HG02970 (cell line): ENCODE measurements around the gene DPP10.
"Not testable (repeated sequence)": the region's sequence is repeated elsewhere in the genome, so short reads cannot be mapped to it uniquely, and the experiment has no call there.

Experiments
- ATAC-seq: cut with Tn5 transposase; IDR thresholded peaks from one replicate; pipeline ENCODE4 v1.9.1; 2021; ENCODE audit warnings: mild to moderate bottlenecking, moderate library complexity, moderate number of reproducible peaks; ENCODE audit not compliant: unreplicated experiment, low FRiP score

The DPP10 gene

GRCh38 chr2:115086051-115086620, 643.7 kb downstream of the DPP10 start:
- ATAC-seq, result not testable (repeated sequence)

DNA sequence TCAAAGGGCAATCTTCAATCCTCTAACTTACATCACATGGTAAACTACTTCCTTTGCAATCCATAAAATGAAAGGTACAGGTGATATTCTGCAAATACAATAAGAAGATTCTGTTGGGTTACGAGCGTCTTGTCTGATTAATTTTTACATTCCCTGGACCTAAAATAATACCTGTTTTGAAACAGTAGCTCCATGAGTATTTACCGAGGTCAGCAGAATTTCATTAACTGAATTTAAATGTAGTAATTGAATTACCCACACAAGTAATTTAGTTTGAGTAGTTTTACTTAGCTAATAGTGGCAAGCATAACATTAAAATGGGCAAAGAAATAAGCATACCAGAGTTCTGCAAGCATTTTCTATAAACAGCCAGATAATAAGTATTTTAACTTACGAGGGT, 652.0 kb downstream of the DPP10 start:
- no peak for ATAC-seq

DNA sequence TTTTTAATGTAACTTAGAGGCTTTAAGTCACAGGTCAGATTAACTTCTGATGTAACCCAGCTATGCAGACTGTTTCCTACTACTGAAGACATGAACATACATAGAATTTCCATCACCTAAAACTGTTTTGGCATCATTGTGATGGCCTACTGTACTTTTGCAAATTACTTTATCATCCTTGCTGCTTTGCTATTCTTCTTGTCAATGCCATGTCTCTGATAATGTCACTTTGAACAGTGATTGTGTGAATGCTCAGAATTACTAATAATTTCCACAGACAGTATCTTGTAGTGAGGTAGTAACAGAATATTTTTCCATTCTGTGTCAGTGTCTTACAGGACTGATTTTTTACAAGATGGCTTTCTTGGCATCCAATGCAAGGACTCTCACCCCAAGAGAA, 663.5 kb downstream of the DPP10 start:
- no peak for ATAC-seq

- no peak for ATAC-seq
These were observed 672.7 kb downstream of the DPP10 start for GRCh38 chr2:115115135-115115534.

DNA sequence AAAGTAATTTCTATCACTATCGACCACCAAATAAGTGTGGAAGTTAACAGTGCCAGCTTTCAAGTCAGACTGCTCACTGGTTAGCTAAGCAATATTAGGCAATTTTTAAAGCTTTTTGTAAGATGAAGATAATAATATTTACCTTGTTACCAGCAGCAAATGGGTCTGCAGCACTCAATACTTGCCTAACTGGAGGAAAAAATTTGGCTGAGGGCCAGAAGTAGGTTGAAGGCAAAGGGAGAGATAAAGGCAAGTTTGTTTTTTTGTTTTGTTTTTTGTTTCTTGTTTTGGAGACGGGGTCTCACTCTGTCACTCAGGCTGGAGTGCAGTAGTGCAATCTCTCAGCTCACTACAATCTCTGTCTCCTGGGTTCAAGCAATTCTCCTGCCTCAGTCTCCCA, 675.9 kb downstream of the DPP10 start:
- ATAC-seq, result no peak

DNA sequence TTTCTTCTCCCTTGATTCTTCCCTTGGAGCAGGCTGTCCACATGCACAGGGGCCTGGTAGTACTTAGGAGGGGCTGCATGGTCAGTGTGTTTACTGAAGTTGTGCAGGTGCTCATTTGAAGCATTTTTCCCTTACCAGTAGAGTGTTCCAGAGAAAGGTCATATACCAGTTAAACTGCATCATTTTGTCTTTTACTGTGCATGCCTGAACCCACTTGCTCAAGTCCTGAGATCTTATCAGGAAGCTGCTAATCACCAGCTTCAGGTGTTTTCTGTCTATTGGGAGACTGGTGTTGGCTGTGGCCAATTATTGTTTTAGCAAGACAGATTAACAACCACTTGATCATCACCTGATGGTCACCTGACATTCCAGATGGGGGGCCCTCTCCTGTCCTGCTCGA, 676.6 kb downstream of the DPP10 start:
- no peak for ATAC-seq

- ATAC-seq, result no peak
These were observed 680.3 kb downstream of the DPP10 start for GRCh38 chr2:115122701-115123100.

DNA sequence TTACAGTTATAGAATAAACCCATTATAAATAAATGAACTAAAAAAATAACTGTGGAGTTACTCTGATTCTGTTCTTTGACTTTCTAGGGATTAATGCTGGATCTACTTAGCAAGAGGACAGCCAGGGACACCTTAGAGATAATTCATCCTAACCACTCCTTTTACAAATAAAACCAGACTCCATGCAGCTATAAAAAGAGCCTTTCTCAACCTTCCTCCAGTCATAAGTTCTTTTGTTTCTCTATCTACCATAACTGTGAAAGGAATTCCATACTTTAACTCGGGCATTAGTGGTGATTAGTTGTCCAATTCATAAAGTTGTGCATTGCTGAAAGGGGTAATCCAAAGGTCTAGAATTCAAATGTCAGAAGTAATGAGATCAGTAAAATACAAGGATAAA, 682.4 kb downstream of the DPP10 start:
- ATAC-seq, result no peak

- ATAC-seq, result no peak
These were observed 687.1 kb downstream of the DPP10 start for GRCh38 chr2:115129536-115129935.

DNA sequence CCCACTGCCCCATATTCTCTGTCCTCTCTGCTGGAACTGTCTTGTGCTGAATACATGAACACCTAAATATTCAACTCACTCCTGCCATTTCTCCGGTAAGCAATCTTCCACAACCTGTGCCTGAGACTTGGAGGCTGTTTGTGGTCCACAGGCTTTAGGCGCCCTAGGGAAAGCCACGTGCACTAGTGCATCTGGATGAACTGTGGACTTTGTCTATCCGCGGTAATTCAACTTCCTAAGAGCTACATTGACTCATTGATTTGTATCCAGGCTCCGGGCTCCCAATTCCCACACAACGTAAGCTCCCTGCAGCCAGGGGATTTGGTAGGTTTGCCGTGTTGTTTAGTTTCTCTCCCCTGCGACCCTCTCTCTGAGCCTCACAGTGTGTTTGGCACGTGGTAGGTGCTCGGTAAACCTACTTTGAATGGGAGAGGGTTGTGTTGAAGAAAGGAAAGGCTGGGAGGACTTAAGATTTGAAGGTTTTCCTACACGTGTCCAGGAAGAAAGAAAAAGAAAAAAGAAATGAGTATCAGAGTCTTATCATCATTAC, 718.2 kb downstream of the DPP10 start:
- ATAC-seq, result no peak

- no peak for ATAC-seq
These were observed 718.8 kb downstream of the DPP10 start for GRCh38 chr2:115161081-115161770.

DNA sequence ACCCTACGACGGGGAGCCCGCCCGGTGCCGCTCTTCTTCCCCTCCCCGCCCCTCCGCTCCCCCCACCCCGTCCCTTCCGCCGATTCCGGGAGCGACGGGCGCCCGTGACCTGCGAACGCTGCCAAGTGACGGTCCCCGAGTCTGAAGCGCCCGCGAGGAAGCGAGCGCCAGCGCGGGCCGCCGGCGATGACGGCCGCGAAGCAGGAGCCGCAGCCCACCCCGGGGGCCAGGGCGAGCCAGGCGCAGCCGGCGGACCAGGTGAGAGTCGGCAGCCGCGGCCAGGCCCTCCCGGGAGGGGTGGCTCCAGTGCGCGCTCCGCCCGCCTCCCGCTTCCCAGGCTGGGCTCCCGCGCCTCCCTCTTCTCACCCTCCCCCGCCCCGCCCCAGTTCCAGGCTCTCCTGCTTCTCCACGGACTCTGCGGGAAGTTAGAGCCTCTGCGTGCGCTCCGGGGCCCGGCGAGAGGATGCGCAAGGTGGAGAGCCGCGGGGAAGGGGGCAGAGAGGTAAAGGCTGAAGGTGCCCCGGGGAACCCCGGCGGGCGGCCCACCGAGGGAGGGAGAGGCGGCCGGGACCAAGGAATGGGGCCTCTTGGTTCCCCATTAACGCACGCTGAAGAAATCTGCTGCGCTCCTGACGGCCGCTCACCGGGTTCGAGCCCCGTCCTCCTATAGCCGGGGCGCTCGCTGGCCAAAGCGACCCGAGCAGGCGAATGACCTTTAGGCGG, 719.5 kb downstream of the DPP10 start:
- ATAC-seq, result no peak

GRCh38 chr2:115162494-115163293, 720.3 kb downstream of the DPP10 start:
- ATAC-seq, result no peak

DNA sequence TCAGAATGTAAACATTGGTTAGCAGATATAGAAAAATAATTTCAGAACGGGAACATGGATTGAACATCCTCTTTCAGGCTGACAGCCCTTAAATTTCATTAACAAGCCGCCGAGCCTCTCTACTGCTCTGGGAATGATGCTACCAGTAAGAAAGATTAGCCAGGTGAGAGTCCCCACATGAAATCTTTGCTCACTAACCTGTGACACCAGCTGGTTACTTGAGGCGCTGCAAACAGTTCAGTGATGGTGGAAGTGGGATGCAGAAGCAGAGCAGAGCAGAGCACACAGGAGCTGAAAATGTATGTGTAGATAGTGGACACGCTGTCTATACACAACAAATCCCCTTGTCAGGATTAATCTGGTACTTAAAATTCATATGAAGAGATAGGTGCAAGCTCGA, 721.1 kb downstream of the DPP10 start:
- ATAC-seq, result no peak

DNA sequence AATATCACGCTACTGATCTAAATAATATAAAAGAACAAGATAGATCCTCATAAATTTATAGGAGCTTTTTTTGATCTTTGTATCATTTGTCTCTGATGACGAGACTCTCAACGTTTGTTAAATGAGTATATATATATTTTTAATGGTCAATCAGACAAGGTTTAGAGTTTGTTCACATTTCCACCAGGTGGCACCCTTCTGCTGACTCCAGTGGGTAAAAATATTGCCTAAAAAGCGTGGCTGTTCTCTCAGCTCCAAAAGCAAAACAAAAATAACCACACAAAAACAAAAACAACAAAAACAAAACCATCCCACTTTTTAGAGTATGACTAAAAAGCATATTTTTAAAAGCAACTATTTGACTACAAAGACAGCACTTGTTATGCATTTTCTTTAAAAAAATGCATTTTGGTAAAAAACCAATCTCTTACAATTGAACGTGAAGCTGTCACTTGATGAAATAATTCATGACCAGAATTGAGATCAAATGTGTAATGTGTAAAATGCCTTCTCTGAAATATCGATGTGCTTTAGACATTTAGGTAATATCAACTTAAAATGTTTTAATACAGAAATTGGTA, 723.2 kb downstream of the DPP10 start:
- no peak for ATAC-seq

DNA sequence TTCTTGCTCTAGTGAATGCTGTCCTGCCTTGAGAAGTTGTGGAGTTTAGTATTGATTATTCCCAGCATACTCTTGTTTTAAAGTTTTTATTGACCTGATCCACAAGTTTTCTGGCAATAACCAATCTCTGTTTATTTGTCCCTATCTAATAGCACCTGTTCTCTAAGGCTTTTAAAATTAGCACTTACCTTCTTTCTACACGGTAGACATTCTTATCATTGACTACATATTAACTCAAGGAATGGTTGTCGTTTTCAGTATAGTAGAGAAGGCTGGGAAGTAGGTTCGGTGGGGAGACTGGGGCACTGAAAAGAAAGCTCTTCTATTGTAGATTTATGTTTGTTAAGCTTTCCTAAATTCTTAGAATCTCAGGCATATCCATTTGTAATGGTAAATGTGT, 726.0 kb downstream of the DPP10 start:
- ATAC-seq, result no peak

GRCh38 chr2:115169814-115170213, 727.4 kb downstream of the DPP10 start:
- no peak for ATAC-seq

GRCh38 chr2:115171751-115172150, 729.3 kb downstream of the DPP10 start:
- ATAC-seq, result no peak

DNA sequence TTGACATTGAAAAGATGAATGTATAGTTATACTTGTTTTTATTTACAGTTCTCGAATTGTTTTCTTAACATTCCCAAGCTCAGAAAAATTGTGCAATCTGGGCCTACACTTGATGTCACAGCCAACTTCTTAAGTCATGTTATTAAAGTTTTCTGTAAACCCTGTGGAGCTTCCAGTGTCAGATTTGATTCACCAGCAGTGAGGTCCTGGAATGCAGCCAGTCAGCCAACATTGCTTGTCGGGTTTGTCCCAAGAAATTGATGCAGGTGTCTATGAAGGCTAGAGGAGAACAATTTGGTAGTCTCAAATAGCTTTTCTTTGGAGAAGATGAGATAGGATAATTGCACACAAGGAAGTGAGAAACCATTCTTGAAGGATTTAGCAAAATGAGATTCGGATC, 732.2 kb downstream of the DPP10 start:
- no peak for ATAC-seq

GRCh38 chr2:115183144-115183543, 740.7 kb downstream of the DPP10 start:
- ATAC-seq, result no peak
